Activated CD4-positive, CD25-positive, alpha-beta regulatory T cell (primary cell): ENCODE measurements around the gene GH2.
"Not testable (repeated sequence)": the region's sequence is repeated elsewhere in the genome, so short reads cannot be mapped to it uniquely, and the experiment has no call there.

Experiments used
- DNase-seq, 4 experiments: peaks; one replicate each; lab custom pipeline; 2025; lab: John Stamatoyannopoulos, UW

GH2 gene

GRCh38 chr17:63873577-63873976 is 8.2 kb downstream of the GH2 start, which contains the start of gene CSH2:
TSS of gene CSH2 (minus strand) at chr17:63873677. CDS start at chr17:63873614, 63 bp downstream.
- not testable (repeated sequence) for DNase-seq

GRCh38 chr17:63871646-63872365 is 9.9 kb downstream of the GH2 start:
- DNase-seq = not testable (repeated sequence)

- not testable (repeated sequence) for DNase-seq
These were observed 11.5 kb downstream of the GH2 start for GRCh38 chr17:63870292-63870665.

GRCh38 chr17:63869491-63870291 is 12.1 kb downstream of the GH2 start:
- DNase-seq = not testable (repeated sequence)

DNA sequence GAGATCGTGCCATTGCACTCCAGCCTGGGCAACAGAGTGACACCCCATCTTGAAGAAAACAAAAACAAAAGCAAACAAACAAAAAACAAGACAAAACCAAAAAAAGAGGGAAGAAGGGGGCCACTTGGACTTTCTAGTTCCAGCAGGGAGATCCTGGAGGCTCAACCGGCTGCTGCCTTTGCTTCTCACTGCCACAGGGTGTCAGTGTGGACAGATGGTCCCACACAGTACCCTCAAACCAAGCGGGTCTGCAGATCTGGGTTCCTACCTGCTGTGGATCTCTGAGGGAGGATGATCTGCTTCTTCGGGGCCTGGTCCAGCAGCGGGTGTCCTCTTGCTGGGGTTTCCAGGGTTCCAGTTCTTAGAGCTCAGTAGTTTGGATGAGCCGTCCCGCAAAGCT is 15.1 kb downstream of the GH2 start:
- DNase-seq = not testable (repeated sequence)

DNA sequence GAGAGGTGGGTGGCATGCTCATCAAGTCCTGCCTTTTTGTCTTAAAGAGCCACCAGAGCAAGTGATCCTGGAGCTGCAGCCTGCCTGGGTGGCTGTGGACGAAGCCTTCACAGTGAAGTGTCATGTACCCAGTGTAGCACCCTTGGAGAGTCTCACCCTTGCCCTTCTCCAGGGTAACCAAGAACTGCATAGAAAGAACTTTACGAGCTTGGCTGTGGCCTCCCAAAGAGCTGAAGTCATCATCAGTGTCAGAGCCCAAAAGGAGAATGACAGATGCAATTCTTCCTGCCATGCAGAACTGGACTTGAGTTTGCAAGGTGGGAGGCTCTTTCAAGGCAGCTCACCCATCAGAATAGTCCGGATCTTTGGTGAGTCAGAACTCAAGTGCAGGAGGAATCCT is 22.5 kb downstream of the GH2 start:
- no peak for DNase-seq

- not testable (repeated sequence) for DNase-seq
These were observed 25.3 kb downstream of the GH2 start for GRCh38 chr17:63856425-63856824.

DNA sequence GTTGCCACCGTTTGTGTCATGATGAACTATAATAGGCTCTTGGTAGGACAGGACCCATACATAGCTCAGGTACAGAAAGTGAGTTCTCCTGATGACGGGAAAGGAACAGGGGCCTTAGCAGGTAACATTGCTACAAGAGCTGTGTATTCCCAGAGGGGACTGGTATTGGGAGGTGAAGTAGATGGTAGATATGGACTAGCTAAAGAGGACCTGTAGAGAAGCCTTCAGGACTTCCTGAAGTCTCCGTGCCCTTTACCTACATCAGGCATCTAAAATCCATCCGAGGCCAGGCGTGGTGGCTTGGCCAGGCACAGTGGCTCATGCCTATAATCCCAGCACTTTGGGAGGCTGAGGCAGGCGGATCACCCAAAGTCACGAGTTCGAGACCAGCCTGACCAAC is 26.6 kb downstream of the GH2 start:
- no peak for DNase-seq

DNA sequence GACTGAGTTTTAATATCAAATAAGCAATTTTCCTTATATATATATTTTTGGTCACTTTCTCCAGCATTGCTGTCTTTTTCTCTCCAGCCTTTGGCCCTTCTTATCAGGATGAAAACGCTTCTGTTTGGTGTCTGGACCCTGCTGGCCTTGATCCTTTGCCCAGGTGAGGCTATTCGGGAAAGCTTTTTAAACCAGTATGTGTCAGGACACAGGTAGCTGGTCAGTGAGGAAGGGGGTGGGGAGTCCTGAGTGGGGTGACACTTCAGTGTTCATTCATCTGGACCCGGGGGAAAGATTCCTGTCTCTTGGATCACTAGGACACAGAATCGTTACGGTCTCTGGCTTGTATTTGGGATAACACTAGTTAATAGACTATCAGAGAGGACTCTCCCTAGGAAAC is 27.0 kb downstream of the GH2 start:
- no peak for DNase-seq

DNA sequence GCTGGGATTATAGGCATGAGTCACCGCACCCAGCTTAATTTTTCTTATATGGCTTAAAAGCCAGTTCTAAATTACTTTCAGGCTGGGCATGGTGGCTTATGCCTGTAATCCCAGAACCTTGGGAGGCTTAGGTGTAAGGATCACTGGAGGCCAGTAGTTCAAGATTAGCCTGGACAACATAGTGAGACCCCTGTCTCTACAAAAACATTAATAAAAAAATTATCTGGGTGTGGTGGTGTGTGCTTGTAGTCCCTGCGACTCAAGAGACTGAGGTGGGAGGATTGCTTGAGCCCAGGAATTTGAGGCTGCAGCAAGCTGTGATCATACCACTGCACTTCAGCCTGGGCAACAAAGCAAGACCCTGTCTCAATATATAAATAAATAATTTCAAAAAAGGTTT is 28.5 kb downstream of the GH2 start:
- DNase-seq = no peak

GRCh38 chr17:63850401-63850800 is 31.3 kb downstream of the GH2 start:
- no peak for DNase-seq

DNA sequence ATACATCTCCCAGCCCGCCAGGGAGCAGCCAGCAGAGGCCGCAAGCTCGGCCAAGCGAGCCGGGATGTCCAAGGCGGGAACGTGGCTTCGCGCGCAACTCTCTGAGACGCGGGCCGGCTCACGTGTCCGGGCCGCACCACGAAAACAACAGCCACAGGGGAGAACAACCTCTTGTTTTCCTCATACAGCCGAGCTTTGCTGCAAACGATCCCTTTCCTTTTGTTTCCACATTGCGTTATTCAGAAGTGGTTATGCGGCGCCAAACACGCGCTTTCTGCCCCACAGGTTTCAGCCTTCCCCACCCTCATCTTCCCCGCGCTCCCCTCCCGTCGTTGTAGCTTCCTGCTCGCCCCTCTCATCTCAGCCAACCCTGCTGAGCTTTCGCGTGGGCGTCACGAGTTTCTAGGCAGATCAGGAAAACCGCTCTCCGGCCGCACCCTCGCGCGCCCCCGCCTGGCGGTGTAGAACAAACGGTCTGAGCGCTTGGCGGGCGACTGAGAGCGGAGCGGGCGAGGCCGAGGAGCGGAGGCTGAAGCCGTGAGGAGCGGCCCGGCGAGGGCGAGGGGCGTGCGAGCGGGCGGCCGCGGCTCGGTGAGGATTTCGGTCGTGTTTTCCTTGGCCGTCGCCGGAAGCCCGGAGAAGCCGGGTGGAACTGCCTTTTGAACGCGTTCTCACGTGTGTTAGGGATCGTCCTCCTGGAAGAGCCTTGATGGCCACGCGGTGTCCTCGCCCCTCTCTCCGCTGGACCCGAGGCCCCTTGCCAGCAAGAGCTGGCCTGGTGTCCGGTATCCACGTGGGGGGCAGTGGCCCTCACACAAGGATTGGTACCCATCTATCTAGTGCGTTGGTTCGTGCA is 32.7 kb downstream of the GH2 start:
- DNase-seq = peak; percentile 80 to 96 (median 94)

DNA sequence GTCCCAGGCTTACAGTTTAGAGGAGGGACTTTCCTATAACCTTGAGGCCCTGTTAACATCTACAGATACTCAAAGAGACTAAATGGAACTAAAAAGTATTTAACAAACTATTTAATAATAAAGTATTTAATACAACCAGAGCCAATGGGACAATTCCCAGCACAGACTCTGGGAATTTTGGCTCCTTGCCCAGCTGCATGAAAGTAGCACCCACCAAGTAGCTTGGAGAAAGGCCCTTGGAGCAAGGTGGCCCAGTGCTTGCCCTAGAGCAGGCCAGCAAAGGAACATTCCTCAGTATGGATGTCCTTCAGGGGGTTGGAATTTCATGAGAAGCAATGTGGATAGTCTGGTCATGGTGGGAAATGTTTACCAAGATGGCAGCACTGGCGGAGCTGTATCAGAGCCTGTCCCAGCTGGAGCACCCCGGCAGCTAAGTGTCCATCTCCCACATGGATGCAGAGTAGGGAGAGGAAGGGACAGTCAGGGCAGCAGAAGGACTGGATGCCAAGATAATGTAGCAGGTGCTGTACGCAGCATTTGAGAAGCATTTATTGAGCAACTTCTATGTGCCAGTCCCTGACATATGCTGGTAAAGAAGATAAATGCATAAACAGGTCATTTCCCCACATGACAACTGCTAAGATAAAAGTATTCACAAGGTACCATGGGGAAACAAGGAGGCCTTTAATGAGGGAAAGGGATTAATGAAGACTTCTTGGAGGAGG is 34.1 kb downstream of the GH2 start:
- no peak for DNase-seq

DNA sequence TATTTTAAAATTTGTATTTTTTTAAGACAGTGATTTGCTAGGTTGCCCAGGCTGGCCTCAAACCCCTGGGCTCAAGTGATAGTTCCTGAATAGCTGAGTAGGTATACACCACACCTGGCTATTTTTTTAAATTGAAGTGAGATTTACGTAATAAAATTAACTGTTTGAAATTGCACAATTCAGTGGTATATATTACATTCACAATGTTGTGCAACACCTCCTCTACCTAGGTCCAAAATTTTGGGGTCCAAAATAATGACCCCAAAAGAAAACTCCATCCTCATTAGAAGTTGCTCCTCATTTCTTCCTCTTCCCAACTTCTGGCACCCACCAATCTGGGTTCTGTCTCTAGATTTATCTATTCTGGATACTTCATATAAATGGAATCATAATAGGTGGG is 36.2 kb downstream of the GH2 start:
- no peak for DNase-seq

GRCh38 chr17:63843910-63844677 is 37.6 kb downstream of the GH2 start:
- DNase-seq = no peak

GRCh38 chr17:63843387-63843888 is 38.3 kb downstream of the GH2 start:
- DNase-seq = not testable (repeated sequence)

DNA sequence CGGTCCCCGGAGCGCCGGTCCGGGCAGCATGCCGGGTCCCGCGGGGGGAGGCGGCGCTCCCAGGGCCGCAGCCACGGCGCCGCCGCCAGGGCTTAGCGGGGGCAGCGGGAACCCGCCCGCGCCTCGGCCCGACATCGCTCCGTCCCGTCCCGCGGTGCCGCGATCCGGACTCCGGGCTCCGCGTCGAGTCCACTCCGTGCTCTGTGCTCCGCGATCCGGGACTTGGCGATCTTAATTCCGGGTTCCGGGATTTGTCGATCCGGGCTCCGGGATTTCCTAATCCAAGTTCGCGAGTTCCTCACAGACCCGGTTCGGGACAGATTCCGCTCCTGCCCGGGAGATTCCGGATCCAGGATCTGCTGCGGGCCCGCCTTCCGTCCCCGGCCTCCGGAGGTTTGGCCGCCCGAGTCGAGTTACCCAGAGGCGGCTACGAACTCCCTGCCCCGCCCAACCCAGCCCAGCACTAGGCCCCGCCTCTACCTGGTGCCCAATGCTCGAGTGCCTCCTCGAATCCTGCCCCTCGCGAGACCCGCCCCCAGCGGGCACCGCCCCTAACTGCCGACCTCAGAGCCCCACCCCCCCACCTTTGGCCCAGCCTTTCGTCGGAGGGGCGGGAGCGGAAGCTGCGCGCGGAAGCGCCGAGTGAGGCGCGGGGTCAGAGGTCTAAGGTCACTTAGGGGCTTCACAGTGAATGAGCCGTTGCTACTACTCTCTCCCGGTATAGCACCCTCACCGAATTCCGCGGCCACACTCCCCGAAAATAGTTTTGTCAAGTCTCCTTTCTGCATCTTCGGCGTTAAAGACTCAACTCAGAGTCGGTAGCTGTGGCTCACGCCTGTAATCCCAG is 39.0 kb downstream of the GH2 start, which contains the start of gene SMARCD2:
TSS of gene SMARCD2 (minus strand) at position 146 of the 847 bp plus-strand sequence. CDS start at position 135, 11 bp downstream.
- peak; percentile 98 to 99 (median 99) for DNase-seq

DNA sequence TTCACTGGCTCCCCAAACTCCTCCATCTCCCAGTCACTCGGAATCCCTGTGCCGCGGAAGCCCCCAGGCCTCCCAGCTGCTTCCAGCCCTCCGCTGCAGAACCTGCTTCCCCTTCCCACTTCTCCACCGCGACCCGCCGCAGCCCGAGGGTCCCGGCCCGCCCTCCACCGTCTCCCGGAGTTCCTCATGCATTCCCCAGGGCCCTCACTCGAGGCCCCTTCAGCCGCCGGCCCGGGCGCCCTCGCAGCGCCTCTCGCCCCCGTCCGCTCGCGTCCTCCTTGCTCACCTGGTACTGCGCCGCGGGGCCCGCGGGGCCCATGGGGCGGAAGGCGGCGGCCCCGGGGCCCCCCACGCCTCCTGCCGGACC is 39.6 kb downstream of the GH2 start:
- peak in 2 of 4 experiments; percentile 35 to 51 for DNase-seq

DNA sequence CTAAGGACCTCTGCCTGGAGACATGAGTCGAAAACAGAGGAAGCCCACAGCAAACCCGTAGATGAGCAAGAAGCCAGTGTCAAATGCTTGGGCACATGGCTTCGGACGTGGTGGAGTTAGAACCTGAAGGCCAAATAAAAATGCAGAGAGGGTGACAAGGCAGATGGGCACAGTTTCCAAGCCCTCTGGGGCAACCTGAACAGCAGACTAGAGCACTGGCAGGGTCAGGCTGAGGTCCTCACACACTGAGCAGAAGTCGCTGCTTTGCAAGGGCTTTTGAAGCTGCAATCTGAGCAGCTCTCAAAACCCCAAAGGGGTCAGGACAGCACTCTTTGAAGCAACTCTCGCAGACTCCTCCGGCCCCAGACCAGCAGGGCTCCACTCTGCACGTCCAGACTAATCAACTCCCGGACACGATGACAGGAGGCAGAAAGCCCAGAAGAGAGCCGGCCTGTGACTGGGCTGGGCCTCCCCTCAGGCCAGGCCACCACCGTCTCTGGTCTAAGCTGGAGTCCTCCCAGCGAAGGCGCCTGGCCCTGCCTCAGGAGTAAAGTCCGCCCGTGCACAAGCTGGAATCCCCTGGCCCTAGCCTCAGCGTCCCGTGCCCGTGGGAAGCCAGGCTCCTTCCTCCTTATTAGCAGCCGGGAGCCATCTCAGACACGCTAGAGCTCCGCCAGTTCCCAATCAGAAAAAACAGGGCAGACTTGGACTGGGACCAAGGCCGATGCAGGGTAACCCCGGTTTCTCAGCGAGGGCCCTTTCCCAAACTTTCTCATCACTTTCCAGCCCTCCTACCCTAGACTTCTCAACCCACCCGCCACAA is 40.2 kb downstream of the GH2 start:
- DNase-seq = no peak
